Colonic mucosa (tissue), 4 donors: Measurements from ENCODE around the gene HHAT. TPM values are rescaled to one million over a fixed set of nuclear protein-coding genes. Genes with fewer than 3 reads are reported as not detected.

Experiments
- DNase-seq: peaks from one replicate; pipeline ENCODE4 v3.0.0-alpha.2; 2020
- H3K27ac ChIP-seq: fragments of 200-600 bp; one replicate; pipeline ENCODE4 v1.8.0; 2021
- H3K27me3 ChIP-seq: fragments of 200-600 bp; one replicate; pipeline ENCODE4 v1.8.0; 2021
- H3K36me3 ChIP-seq: fragments of 200-600 bp; one replicate; pipeline ENCODE4 v1.8.0; 2021
- H3K4me1 ChIP-seq: fragments of 200-600 bp; one replicate; pipeline ENCODE4 v1.8.0; 2021; ENCODE audit warnings: mild to moderate bottlenecking
- H3K4me3 ChIP-seq: fragments of 200-600 bp; one replicate; pipeline ENCODE4 v1.8.0; 2021
- H3K9ac ChIP-seq, 2 donors: one replicate each; pipeline ENCODE4 v1.7.0; 2013; ENCODE audit warnings: control low read depth in 2 of 2, low read depth in 2 of 2, low read length in 2 of 2
- H3K9me3 ChIP-seq: fragments of 200-600 bp; one replicate; pipeline ENCODE4 v1.8.0; 2021
- CTCF ChIP-seq: fragments of 200-600 bp; IDR thresholded peaks from one replicate; pipeline ENCODE4 v1.8.0; 2022; ENCODE audit warnings: antibody characterized with exemption, mild to moderate bottlenecking
- intact Hi-C: fragments of 100-400 bp; cut with DNase I; formaldehyde crosslinking; loops from one replicate; pipeline ENCODE4 v1.14.1; 2022
- total RNA-seq, 2 donors: library from RNA; stranded (reverse); fragmentation: NEBNext Ultra II Directional in 1 of 2; extraction: Animal tissue kit (Norgen Biotek cat#: 25700) in 1 of 2; gene quantifications; one replicate each; pipeline ENCODE4 v1.2.1, GENCODE V29; 2021
- donor health status: healthy.
- donor health status: DM: no; HTN: no; CAD: no.
- donor health status: DM: no; HTN: no; CAD: no.

The HHAT gene
- total RNA-seq, 2 donors from 2014 or later = 3.2 to 4.9 TPM

DNA sequence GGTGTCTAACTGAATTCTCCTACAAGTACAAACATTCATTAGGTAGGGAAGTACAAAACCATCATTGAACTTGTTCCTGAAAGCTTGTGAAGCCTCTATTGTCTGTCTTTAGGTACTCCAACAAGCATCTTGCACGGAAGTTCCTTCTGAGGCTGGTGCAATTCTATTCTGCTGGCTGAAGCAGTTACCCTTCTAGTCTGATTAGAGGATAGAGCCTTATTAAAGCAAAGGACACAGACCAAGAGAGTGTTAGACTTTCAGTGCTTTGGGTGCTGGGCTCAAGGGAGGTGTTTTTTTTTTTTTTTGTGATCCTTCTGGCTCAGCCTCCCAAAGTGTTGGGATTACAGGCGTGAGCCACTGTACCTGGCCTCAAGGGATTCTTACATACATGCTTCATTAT lies 43.8 kb downstream of the HHAT start:
- Histone ChIP-seq H3K27ac (no peak overlapping the region), H3K4me3 (no peak overlapping the region), H3K9ac (no peak overlapping the region), H3K27me3 (no peaks in the 10 kb centered on the region), H3K9me3 (no peaks in the 10 kb centered on the region), H3K36me3 (no peaks in the 10 kb centered on the region), H3K4me1 (no peaks in the 10 kb centered on the region)
- intact Hi-C loops = no loop called here
- TF ChIP-seq CTCF = no peak
- DNase-seq = no peak

DNA sequence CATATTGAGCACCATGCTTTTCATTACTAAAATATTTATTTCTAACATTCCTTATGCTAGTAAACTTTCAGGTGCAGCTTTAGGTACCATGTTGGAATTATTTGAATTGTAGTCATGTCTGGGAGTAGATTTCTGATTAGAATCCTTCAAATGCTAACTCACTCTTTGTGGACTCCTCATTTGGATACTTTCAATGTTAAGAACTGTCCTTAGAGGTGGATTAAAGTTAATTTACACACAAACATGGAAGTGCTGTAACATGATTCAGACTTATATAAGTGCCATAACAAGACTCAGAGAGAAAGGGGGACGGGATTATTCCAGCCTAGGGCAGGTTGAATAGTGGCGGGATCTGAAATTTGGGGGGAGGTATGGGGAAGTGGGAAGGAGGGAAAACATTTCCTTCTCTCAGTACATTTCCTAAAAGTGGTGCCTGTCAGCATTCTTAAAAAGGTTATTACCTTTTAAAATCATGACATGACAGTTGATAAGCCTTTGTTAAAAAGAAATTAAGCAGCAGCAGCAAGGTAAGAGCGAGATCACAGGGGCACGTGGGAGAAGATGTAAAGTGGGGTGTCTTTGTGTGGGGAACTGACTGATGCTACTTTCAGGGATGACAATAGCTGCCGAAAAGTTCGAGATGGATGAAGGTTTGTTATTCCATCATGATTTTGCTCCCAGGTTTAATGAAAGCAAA lies 44.4 kb downstream of the HHAT start:
- Histone ChIP-seq H3K9ac (no peak overlapping the region), H3K27me3 (no peaks in the 10 kb centered on the region), H3K4me1 (no peaks in the 10 kb centered on the region), H3K4me3 (no peak overlapping the region), H3K9me3 (no peaks in the 10 kb centered on the region), H3K36me3 (no peaks in the 10 kb centered on the region), H3K27ac (no peak overlapping the region)
- intact Hi-C loops = no loop called here
- DNase-seq = no peak
- no peak for TF ChIP-seq CTCF

GRCh38 chr1:210373628-210373877 lies 44.9 kb downstream of the HHAT start:
- Histone ChIP-seq H3K27ac (no peak overlapping the region), H3K9ac (no peak overlapping the region), H3K4me1 (no peaks in the 10 kb centered on the region), H3K9me3 (no peaks in the 10 kb centered on the region), H3K36me3 (no peaks in the 10 kb centered on the region), H3K4me3 (no peak overlapping the region), H3K27me3 (no peaks in the 10 kb centered on the region)
- no peak for DNase-seq
- intact Hi-C loops = no loop called here
- no peak for TF ChIP-seq CTCF

GRCh38 chr1:210373878-210374599 lies 45.3 kb downstream of the HHAT start:
- Histone ChIP-seq H3K9ac (no peak overlapping the region), H3K4me3 (no peak overlapping the region), H3K27me3 (no peaks in the 10 kb centered on the region), H3K36me3 (no peaks in the 10 kb centered on the region), H3K27ac (no peak overlapping the region), H3K4me1 (no peaks in the 10 kb centered on the region), H3K9me3 (no peaks in the 10 kb centered on the region)
- intact Hi-C loops = no loop called here
- DNase-seq = peak; percentile 75
- peak; percentile 66 for TF ChIP-seq CTCF

- Histone ChIP-seq H3K4me1 (no peaks in the 10 kb centered on the region), H3K9ac (no peak overlapping the region), H3K36me3 (no peaks in the 10 kb centered on the region), H3K27ac (no peak overlapping the region), H3K4me3 (no peak overlapping the region), H3K9me3 (no peaks in the 10 kb centered on the region), H3K27me3 (no peaks in the 10 kb centered on the region)
- intact Hi-C loops = no loop called here
- DNase-seq = no peak
- TF ChIP-seq CTCF = no peak
Observed at GRCh38 chr1:210374600-210374953, 45.9 kb downstream of the HHAT start.
